A673 (cell line): ENCODE measurements around the gene PRKCB.

Experiments
- CTCF ChIP-seq: fragments of 300-800, 200-600 bp; sonication (generic); conservative IDR thresholded peaks from 2 replicates; pipeline ENCODE4 v1.5.1; 2017; ENCODE audit warnings: low read depth, mild to moderate bottlenecking, antibody characterized with exemption, low read length, moderate library complexity, mixed read lengths
- EZH2 ChIP-seq: fragments of 200-600 bp; sonication (generic); IDR thresholded peaks from 2 replicates; pipeline ENCODE4 v1.6.1; 2017; ENCODE audit warnings: borderline replicate concordance, low read depth, mild to moderate bottlenecking, mixed read lengths, antibody characterized with exemption, low read length; ENCODE audit not compliant: poor library complexity, severe bottlenecking

- TF ChIP-seq CTCF = no peak
- TF ChIP-seq EZH2 = no peak
These were observed 367.9 kb downstream of the PRKCB start for GRCh38 chr16:24203675-24204074.
